H1 (cell line): Measurements from ENCODE around the gene ACO1. TPM values are rescaled to one million over a fixed set of nuclear protein-coding genes. Genes with fewer than 3 reads are reported as not detected.

Experiments used
- CTCF ChIP-seq, 3 experiments: IDR thresholded peaks; 1 replicate in 2 of 3; 2 replicates in 1 of 3; pipeline versions ENCODE4 v1.5.1 to v1.6.1; 2011; ENCODE audit warnings: low read length in 3 of 3, mild to moderate bottlenecking in 3 of 3, inconsistent platforms in 2 of 3, low read depth in 1 of 3, moderate library complexity in 1 of 3; ENCODE audit not compliant: insufficient read depth in 1 of 3; ENCODE audit errors: control extremely low read depth in 1 of 3
- FOSL1 ChIP-seq: IDR thresholded peaks from 2 replicates; pipeline ENCODE4 v1.6.1; 2011; ENCODE audit warnings: mild to moderate bottlenecking, low read depth, low read length, moderate library complexity; ENCODE audit not compliant: insufficient read depth
- MAFK ChIP-seq: IDR thresholded peaks from 2 replicates; pipeline ENCODE4 v1.6.1; 2012; ENCODE audit warnings: low read depth, mild to moderate bottlenecking, improper control_type of control experiment, low read length
- PHF8 ChIP-seq: fragments of 200-600 bp; sonication (generic); conservative IDR thresholded peaks from 2 replicates; pipeline ENCODE4 v1.7.1; 2012; ENCODE audit warnings: low read depth, mild to moderate bottlenecking, inconsistent platforms, low read length, moderate library complexity
- polyA plus RNA-seq, 7 experiments: library from polyadenylated mRNA; depleted of rRNA in 3 of 7; stranded (reverse) in 5 of 7; unstranded in 2 of 7; fragments of >200 nt in 5 of 7; fragments of 200-250 nt in 2 of 7; gene quantifications; 1 replicate in 5 of 7; 2 replicates in 1 of 7; 4 replicates in 1 of 7; pipeline versions ENCODE4 v1.2.1 to v1.2.3, GENCODE V29; 2011 to 2013; ENCODE audit warnings: missing spikeins in 2 of 7, mixed read lengths in 2 of 7
- total RNA-seq: library from RNA; stranded (reverse); fragmentation: NEBNext Ultra II Directional; extraction: Animal tissue kit (Norgen Biotek cat#: 25700); gene quantifications from 2 replicates; pipeline ENCODE4 v1.2.1, GENCODE V29; 2021

Gene ACO1
- total and polyA plus RNA-seq, 2 of the 8 experiments (the other 6 are each of a cell fraction or from before 2014, with no cell fraction given), result 39.3 to 49.8 TPM

DNA sequence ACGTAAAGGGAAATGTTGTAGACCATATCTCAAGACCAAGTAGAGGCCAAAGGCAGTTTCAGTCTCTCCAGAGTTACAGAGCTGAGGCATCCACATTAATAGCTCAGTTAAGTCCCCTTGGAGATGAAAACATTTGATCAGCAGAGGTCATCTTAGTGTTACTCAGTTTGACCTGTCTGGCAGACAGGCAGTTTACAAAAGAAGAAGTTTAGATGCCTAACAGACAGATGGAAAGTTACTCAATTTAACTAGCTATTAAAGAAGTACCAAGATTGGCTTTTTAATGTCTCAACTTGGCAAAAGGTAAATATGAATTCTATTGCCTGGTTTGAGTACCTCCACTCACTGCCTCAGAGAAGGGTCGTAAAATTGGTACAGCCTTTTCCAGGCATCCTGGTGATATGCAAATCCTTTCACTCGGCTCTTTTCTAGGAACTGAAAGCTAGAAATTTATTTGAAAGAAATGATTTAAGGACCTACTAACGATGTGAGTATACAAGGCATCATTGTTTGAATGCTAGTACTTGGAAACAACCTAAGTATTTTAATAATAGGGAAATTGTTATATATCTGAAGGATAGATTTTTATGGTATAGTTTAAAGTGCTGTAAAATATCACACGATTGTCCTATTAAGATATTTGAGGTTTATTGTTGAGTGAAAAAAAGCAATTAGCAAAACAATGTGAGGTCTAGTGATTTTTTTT lies 14.8 kb downstream of the ACO1 start (continued):
- TF ChIP-seq PHF8, result no peak
- TF ChIP-seq MAFK, result no peak
- no peak for TF ChIP-seq CTCF (IDR thresholded peaks at IDR 0.05; ENCODE audit: control extremely low read depth in 1 of 3, insufficient read depth in 1 of 3, low read depth in 1 of 3, low read length in 3 of 3)
- TF ChIP-seq FOSL1, result no peak
- TF ChIP-seq, all 59 proteins: peak for 0
